Activated CD4-positive, CD25-positive, alpha-beta regulatory T cell treated with anti-CD3 and anti-CD28 coated beads, Interleukin-2, amount 50 U/mL, for 24 hours (primary cell): ENCODE results near the gene ZNF93.
"Not testable (repeated sequence)": the region's sequence is repeated elsewhere in the genome, so short reads cannot be mapped to it uniquely, and the experiment has no call there.

ENCODE experiments used
- ATAC-seq, 2 donors: fragments of 150-1000 bp; cut with Tn5 transposase; one replicate each; pipeline ENCODE4 v1.10.0; 2021; ENCODE audit warnings: mild to moderate bottlenecking in 1 of 2, moderate library complexity in 1 of 2

ZNF93 gene

DNA sequence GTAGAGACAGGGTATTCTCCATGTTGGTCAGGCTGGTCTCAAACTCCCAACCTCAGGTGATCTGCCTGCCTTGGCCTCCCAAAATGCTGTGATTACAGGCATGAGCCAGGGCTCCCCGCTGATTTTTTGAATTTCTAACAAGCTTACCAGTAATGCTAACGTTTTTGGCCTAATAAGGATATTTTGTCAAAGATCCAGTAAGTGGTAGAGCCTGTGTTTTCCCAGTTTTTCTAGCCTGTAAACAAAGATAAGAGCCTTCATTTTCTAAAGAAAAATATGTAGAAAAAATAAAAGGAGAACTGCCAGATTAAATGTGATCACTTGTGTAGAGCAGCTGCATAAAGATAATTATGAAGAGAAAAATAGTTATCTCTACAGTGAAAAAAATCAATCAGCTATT lies 37.7 kb downstream of the ZNF93 start:
- ATAC-seq, result no peak

DNA sequence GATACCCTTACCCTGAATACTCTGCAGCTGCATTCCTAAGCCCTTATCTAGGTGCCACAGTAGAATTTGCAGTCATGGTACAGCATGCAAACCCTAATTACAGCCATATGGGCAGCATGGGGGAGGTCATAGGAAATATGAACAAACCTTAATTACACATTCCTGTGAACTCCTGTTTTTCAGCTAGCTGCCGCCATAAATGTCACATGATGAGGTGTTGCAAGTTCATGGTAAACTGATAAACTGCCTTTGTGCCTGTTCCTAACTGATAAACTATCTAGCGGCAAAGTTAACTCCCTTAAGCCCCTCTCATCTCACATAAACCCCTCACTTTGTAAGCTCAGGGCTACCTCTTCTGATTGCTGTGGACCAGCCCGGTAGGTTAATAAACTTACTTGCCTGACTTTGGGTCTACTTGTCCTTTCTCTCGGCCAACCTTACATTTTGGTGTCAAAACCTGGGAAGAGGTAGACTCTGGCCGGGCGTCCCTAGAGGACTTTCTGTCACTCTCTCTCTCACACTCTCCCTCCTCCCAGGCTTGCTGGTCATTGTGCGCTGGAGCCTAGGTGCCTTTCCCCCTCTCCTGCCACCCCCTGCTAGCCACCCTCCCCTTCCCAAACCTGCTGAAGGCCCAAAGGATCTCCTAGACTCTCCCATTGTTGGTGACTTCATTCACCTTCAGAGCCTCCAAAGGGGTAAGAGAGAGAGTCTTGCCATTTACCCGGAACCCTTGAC lies 43.3 kb downstream of the ZNF93 start:
- ATAC-seq, result no peak

DNA sequence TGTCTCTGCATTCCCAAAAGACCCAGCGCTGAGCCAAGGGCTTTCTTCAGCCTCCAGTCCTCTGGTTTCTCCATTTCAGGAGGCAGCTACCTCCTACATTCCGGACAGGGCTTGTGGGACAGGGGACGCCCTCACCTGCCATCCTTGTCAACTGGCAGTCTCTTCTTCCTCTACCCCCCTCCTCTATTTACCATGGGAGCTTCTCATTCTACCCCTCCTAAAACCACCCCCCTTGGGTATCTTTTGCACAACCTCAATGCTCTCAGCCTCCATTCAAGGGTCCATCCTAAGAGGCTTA lies 43.8 kb downstream of the ZNF93 start:
- ATAC-seq, result no peak

DNA sequence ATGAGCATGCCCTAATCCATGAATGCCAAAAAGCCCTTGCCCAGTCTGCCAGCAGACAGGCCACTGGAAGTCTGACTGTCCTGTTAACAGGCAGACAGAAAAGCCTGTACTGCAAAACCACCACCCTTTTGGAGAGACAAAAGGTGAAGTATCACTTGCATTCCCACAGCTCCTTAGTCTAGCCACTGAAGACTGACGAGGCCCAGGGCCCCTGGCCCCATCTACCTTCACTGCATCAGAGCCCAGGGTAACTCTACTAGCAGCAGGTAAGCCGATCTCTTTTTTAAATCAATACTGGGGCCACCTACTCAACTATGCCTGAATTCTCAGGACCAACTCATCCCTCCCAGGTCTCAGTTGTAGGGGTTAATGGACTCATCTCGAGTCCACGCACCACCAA lies 45.5 kb downstream of the ZNF93 start:
- no peak for ATAC-seq

DNA sequence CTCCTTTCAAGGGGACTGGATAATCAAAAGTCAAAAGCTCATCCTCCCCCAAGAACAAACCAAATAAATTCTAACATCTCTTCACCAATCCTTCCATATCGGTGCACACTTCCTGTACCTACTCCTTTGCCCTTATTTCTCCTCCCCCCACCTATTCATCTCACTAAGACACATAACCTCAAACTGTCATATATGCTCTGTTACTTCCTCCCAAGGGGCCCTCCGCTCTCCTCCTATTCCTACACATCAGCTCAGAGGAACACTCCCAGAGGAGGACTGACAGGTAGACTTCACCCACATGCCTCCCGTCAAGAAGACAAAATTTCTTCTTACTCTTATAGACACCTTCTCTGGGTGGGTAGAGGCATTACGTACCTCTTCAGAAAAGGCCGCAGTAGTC lies 48.1 kb downstream of the ZNF93 start:
- no peak for ATAC-seq

DNA sequence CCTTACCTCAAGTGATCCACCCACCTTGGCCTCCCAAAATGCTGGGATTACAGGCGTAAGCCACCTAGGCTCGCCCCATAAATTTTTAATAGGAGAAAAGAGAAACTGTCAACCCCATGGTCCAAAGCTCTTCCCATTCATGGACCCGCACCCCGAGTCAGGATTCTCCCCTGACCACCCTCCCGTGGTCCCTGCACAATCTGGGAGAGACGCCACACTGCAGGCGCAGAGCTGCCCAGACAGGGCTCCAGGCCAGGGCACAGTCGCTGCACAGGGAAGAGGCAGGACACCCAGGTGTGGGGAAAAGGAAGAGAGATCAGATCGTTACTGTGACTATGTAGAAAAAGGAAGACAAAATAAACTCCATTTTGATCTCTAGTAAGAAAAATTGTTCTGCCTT lies 54.5 kb downstream of the ZNF93 start:
- ATAC-seq, result no peak

DNA sequence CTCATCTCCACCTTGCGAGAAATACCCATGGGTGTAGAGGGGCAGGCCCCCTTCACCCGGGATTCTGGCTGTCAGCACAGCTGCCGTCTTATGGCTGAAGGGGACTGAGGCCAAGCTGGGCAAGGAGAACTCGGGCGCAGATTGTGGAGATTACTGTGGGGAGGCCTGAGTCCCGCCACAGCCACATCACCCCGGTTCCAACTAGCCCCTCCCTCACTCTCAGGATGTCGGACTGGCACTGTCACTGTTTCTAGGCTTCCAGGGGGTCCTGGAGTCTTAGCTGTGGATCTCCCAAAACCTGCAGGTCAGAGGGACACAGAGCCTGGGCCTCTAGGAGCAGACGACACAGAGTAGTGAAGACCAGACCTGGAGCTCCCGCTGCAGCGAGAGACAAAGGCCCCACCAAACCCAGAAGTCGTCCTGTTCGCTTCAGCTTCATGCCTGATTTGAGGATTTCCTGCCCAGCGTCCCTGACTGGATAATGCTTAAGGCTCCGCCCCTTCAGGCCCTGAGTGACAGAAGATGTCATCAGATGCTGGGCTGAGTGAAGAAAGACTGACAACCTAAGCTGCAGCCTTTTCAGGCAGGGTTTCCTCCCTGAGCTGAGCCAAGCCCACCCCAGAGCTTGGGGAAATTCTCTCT lies 55.8 kb downstream of the ZNF93 start:
- ATAC-seq, result no peak

DNA sequence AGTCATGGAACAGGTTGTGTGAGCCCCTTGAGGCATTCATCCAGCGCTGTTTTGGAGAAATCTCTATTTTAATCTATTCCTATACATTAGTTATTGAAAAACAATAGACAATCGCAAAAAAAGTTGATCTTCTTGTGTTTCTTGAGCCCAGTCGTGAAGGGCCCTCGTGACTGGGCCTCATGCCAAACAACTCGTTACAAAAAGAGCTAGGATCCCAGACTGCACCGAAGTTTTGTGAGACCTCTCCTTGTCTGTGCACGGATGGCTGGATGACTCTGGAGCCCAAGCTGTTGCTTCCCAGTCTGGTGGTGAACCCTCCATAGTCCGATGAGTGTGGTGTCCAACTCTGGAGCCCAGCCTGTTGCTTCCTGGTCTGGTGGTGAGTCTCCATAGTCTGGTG lies 57.0 kb downstream of the ZNF93 start:
- ATAC-seq, result not testable (repeated sequence)

DNA sequence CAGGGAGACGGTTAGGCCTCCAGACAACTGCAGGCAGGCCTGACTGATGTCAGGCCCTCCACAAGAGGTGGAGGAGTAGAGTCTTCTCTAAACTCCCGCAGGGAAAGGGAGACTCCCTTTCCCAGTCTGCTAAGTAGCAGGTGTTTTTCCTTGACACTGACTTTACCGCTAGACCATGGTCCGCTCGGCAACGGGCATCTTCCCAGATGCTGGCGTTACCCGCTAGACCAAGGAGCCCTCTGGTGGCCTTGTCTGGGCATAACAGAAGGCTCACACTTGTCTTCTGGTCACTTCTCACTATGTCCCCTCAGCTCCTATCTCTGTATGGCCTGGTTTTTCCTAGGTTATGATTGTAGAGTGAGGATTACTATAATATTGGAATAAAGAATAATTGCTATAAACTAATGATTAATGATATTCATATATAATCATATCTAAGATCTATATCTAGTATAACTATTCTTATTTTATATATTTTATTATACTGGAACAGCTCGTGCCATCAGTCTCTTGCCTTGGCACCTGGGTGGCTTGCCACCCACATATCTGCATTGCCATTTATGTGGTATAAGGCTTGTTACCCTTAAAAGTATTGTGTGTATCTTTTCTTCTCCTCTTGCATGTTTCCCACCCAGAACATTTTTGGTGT lies 58.5 kb downstream of the ZNF93 start:
- not testable (repeated sequence) for ATAC-seq

DNA sequence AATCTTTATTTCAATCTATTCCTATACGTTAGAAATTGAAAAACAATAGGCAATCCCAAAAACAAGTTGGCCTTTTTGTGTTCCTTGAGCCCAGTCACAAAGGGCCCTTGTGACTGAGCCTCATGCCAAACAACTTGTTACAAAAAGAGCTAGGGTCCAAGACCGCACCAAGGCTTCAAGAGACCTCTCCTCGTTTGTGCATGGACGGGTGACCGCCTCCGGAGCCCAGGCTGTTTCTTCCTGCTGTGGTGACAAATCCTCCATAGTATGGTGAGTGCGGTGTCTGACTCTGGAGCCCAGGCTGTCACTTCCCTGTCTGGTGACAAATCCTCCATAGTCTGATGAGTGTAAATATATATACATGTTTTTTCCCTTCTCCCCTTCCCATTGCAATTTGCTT lies 63.7 kb downstream of the ZNF93 start:
- ATAC-seq, result no peak

DNA sequence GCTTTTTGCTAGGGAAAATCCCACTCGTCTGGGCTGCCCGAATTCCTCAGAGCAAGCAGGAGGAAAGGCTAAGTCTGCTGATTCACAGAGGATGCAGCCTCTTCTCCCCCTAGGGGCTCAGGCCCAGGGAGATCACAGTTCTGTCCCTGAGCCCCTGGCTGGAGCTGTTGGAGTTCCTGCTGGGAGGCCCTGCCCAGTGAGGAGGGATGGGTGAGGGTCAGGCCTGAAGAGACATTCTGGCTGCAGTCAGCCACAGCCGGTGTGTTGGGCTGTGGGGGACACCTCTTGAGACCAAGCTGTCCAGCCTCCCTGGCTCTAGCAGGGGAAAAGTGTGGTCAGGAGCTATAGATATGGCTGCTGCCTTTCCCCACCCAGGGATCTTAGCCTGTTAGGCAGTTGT lies 65.4 kb downstream of the ZNF93 start:
- ATAC-seq, result not testable (repeated sequence)

DNA sequence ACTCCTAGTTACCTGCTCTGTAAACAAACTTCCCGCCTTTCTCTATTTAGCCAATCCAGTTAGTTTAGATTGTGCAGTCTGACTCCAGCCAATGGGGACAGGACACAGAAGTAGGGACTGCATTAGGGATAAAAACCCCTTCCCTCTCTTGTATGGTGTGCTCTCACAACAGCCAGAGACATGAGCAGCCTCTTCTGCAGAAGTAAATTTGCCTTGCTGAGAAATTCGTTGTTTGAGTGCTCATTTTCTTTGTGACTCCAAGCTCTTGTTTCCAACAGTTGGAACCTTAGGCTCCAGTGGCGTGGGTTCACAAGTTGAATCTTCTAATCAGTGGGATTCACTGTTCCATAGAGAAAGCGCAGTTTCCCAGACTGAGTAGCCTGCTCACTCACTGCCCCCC lies 66.1 kb downstream of the ZNF93 start:
- ATAC-seq, result no peak
